ENCODE measurements around the gene SLIT3.

SLIT3 gene

GRCh38 chr5:169103586-169104181 lies 197.3 kb downstream of the SLIT3 start (continued):
- no peak for TF ChIP-seq ARNTL (CRISPR knock-in tag; IDR thresholded peaks at IDR 0.05; ENCODE audit: borderline replicate concordance, low read depth)
- TF ChIP-seq TOX (CRISPR knock-in tag; IDR thresholded peaks at IDR 0.05; ENCODE audit: borderline replicate concordance) = no peak
- no peak for TF ChIP-seq ISL1 (CRISPR knock-in tag; IDR thresholded peaks at IDR 0.05)
- no peak for TF ChIP-seq CSDC2 (CRISPR knock-in tag; IDR thresholded peaks at IDR 0.05)
- no peak for TF ChIP-seq SNAI2 (CRISPR knock-in tag; IDR thresholded peaks at IDR 0.05)
- no peak for TF ChIP-seq CREB5 (CRISPR knock-in tag; IDR thresholded peaks at IDR 0.05; ENCODE audit: low read depth)
- TF ChIP-seq ZC3H10 (CRISPR knock-in tag; IDR thresholded peaks at IDR 0.05) = no peak
- no peak for TF ChIP-seq ZNF70 (CRISPR knock-in tag; IDR thresholded peaks at IDR 0.05)
- no peak for TF ChIP-seq TCF4 (CRISPR knock-in tag; IDR thresholded peaks at IDR 0.05; ENCODE audit: borderline replicate concordance)

GRCh38 chr5:169101966-169102365 lies 199.0 kb downstream of the SLIT3 start:
- TF ChIP-seq RARB (CRISPR knock-in tag; IDR thresholded peaks at IDR 0.05) (no peak), ARNTL (CRISPR knock-in tag; IDR thresholded peaks at IDR 0.05; ENCODE audit: borderline replicate concordance, low read depth) (no peak), OSR1 (CRISPR knock-in tag; IDR thresholded peaks at IDR 0.05) (no peak)
- no peak for ATAC-seq

GRCh38 chr5:169100735-169101075 lies 200.2 kb downstream of the SLIT3 start:
- TF ChIP-seq ZNF70 (CRISPR knock-in tag; IDR thresholded peaks at IDR 0.05) (no peak), ZFP30 (CRISPR knock-in tag; IDR thresholded peaks at IDR 0.05) (no peak), TOX (CRISPR knock-in tag; IDR thresholded peaks at IDR 0.05; ENCODE audit: borderline replicate concordance) (no peak), SNAI2 (CRISPR knock-in tag; IDR thresholded peaks at IDR 0.05) (no peak), ZFP3 (CRISPR knock-in tag; IDR thresholded peaks at IDR 0.05) (no peak), OSR1 (CRISPR knock-in tag; IDR thresholded peaks at IDR 0.05) (no peak), ARNTL (CRISPR knock-in tag; IDR thresholded peaks at IDR 0.05; ENCODE audit: borderline replicate concordance, low read depth) (no peak), ZNF565 (CRISPR knock-in tag; conservative IDR thresholded peaks at IDR 0.05; ENCODE audit: low read depth) (no peak), BACH2 (CRISPR knock-in tag; IDR thresholded peaks at IDR 0.05; ENCODE audit: borderline replicate concordance) (no peak), TCF4 (CRISPR knock-in tag; IDR thresholded peaks at IDR 0.05; ENCODE audit: borderline replicate concordance) (no peak), CSDC2 (CRISPR knock-in tag; IDR thresholded peaks at IDR 0.05) (no peak), ZNF8 (CRISPR knock-in tag; IDR thresholded peaks at IDR 0.05) (no peak)
- TF ChIP-seq, protein P1, sequence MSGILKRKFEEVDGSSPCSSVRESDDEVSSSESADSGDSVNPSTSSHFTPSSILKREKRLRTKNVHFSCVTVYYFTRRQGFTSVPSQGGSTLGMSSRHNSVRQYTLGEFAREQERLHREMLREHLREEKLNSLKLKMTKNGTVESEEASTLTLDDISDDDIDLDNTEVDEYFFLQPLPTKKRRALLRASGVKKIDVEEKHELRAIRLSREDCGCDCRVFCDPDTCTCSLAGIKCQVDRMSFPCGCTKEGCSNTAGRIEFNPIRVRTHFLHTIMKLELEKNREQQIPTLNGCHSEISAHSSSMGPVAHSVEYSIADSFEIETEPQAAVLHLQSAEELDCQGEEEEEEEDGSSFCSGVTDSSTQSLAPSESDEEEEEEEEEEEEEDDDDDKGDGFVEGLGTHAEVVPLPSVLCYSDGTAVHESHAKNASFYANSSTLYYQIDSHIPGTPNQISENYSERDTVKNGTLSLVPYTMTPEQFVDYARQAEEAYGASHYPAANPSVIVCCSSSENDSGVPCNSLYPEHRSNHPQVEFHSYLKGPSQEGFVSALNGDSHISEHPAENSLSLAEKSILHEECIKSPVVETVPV (CRISPR knock-in tag; IDR thresholded peaks at IDR 0.05) = no peak
- TF ChIP-seq, protein P2, sequence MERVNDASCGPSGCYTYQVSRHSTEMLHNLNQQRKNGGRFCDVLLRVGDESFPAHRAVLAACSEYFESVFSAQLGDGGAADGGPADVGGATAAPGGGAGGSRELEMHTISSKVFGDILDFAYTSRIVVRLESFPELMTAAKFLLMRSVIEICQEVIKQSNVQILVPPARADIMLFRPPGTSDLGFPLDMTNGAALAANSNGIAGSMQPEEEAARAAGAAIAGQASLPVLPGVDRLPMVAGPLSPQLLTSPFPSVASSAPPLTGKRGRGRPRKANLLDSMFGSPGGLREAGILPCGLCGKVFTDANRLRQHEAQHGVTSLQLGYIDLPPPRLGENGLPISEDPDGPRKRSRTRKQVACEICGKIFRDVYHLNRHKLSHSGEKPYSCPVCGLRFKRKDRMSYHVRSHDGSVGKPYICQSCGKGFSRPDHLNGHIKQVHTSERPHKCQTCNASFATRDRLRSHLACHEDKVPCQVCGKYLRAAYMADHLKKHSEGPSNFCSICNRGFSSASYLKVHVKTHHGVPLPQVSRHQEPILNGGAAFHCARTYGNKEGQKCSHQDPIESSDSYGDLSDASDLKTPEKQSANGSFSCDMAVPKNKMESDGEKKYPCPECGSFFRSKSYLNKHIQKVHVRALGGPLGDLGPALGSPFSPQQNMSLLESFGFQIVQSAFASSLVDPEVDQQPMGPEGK (CRISPR knock-in tag; IDR thresholded peaks at IDR 0.05; ENCODE audit: borderline replicate concordance) = no peak
- no peak for ATAC-seq

GRCh38 chr5:169099801-169100734 lies 200.9 kb downstream of the SLIT3 start:
- TF ChIP-seq ZC3H10 (CRISPR knock-in tag; IDR thresholded peaks at IDR 0.05) (no peak), SNAI2 (CRISPR knock-in tag; IDR thresholded peaks at IDR 0.05) (no peak), ESRRG (CRISPR knock-in tag; IDR thresholded peaks at IDR 0.05) (no peak), TCF4 (CRISPR knock-in tag; IDR thresholded peaks at IDR 0.05; ENCODE audit: borderline replicate concordance) (peak; percentile 61; the same call in 1 of the 2 replicates)
- TF ChIP-seq, protein P3, sequence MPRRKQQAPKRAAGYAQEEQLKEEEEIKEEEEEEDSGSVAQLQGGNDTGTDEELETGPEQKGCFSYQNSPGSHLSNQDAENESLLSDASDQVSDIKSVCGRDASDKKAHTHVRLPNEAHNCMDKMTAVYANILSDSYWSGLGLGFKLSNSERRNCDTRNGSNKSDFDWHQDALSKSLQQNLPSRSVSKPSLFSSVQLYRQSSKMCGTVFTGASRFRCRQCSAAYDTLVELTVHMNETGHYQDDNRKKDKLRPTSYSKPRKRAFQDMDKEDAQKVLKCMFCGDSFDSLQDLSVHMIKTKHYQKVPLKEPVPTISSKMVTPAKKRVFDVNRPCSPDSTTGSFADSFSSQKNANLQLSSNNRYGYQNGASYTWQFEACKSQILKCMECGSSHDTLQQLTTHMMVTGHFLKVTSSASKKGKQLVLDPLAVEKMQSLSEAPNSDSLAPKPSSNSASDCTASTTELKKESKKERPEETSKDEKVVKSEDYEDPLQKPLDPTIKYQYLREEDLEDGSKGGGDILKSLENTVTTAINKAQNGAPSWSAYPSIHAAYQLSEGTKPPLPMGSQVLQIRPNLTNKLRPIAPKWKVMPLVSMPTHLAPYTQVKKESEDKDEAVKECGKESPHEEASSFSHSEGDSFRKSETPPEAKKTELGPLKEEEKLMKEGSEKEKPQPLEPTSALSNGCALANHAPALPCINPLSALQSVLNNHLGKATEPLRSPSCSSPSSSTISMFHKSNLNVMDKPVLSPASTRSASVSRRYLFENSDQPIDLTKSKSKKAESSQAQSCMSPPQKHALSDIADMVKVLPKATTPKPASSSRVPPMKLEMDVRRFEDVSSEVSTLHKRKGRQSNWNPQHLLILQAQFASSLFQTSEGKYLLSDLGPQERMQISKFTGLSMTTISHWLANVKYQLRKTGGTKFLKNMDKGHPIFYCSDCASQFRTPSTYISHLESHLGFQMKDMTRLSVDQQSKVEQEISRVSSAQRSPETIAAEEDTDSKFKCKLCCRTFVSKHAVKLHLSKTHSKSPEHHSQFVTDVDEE (CRISPR knock-in tag; IDR thresholded peaks at IDR 0.05) = peak; percentile 48; the same call in 1 of the 2 replicates
- peak; percentile 21; the same call in 2 of the 3 replicates for ATAC-seq

Data from SK-N-SH treated with all-trans-retinoic acid at 6 μM for 48 hours (cell line).